BLaER1 (cell line): ENCODE data around the gene CEP63.

ENCODE experiments used
- H3K27ac ChIP-seq: shearing (Covaris generic); formaldehyde crosslinking; 2 replicates; pipeline ENCODE4 v1.8.1; 2022
- H3K27me3 ChIP-seq: shearing (Covaris generic); formaldehyde crosslinking; 2 replicates; pipeline ENCODE4 v1.8.1; 2022
- H3K36me3 ChIP-seq: shearing (Covaris generic); formaldehyde crosslinking; 2 replicates; pipeline ENCODE4 v1.8.1; 2022
- H3K4me1 ChIP-seq: shearing (Covaris generic); formaldehyde crosslinking; 2 replicates; pipeline ENCODE4 v1.8.1; 2022
- H3K4me2 ChIP-seq: shearing (Covaris generic); formaldehyde crosslinking; 2 replicates; pipeline ENCODE4 v1.8.1; 2022
- H3K4me3 ChIP-seq: shearing (Covaris generic); formaldehyde crosslinking; 2 replicates; pipeline ENCODE4 v1.8.1; 2022
- H3K9ac ChIP-seq: shearing (Covaris generic); formaldehyde crosslinking; 2 replicates; pipeline ENCODE4 v1.8.1; 2022
- H3K9me3 ChIP-seq: shearing (Covaris generic); formaldehyde crosslinking; 2 replicates; pipeline ENCODE4 v1.8.1; 2022
- H4K20me1 ChIP-seq: shearing (Covaris generic); formaldehyde crosslinking; 2 replicates; pipeline ENCODE4 v1.8.1; 2022
- Cebpa-rat ChIP-seq: shearing (Covaris generic); IDR thresholded peaks from 2 replicates; pipeline ENCODE4 v1.8.1; 2022

Gene CEP63

GRCh38 chr3:134480546-134480945 is 5.3 kb upstream of the CEP63 start:
- Histone ChIP-seq H3K4me1 (peaks cover 21% of the 10 kb centered on the region), H3K4me3 (no peak overlapping the region), H3K27ac (no peak overlapping the region), H3K9me3 (no peaks in the 10 kb centered on the region), H3K36me3 (peaks cover 68% of the 10 kb centered on the region), H3K27me3 (no peaks in the 10 kb centered on the region), H3K4me2 (no peak overlapping the region), H3K9ac (no peak overlapping the region), H4K20me1 (no peaks in the 10 kb centered on the region)
- TF ChIP-seq Cebpa-rat: no peak

- H3K36me3 ChIP-seq: peaks cover 63% of the 10 kb centered on the region
Measured at GRCh38 chr3:134481166-134481565, 4.7 kb upstream of the CEP63 start.

GRCh38 chr3:134482622-134483021 is 3.2 kb upstream of the CEP63 start:
- TF ChIP-seq Cebpa-rat: peak; percentile 87
- no peak overlapping the region for H3K4me3 ChIP-seq

More at GRCh38 chr3:134481166-134481565, 4.7 kb upstream of the CEP63 start:
- Histone ChIP-seq H4K20me1 (no peaks in the 10 kb centered on the region), H3K27me3 (no peaks in the 10 kb centered on the region), H3K4me3 (no peak overlapping the region), H3K4me1 (peaks cover 21% of the 10 kb centered on the region), H3K9ac (no peak overlapping the region), H3K27ac (no peak overlapping the region), H3K4me2 (no peak overlapping the region), H3K9me3 (no peaks in the 10 kb centered on the region)
- no peak for TF ChIP-seq Cebpa-rat

GRCh38 chr3:134483195-134483900 is 2.5 kb upstream of the CEP63 start:
- Histone ChIP-seq H3K27ac (0 out of 2 replicates have a peak overlapping the region, but pooled peaks have one; percentile 98), H3K4me1 (peaks cover 35% of the 10 kb centered on the region), H3K9me3 (no peaks in the 10 kb centered on the region), H3K4me3 (peak overlapping the region; percentile 91; the same call in 1 of the 2 replicates), H3K9ac (peak overlapping the region; percentile 97), H4K20me1 (no peaks in the 10 kb centered on the region; the same call in 1 of the 2 replicates), H3K27me3 (no peaks in the 10 kb centered on the region), H3K4me2 (peak overlapping the region; percentile 93), H3K36me3 (peaks cover 42% of the 10 kb centered on the region)
- TF ChIP-seq Cebpa-rat: no peak

More at GRCh38 chr3:134482622-134483021, 3.2 kb upstream of the CEP63 start:
- H3K9ac ChIP-seq: no peak overlapping the region
- H3K36me3 ChIP-seq: peaks cover 49% of the 10 kb centered on the region
- H3K27me3 ChIP-seq: no peaks in the 10 kb centered on the region
- H4K20me1 ChIP-seq: no peaks in the 10 kb centered on the region
- no peak overlapping the region for H3K27ac ChIP-seq
- peaks cover 28% of the 10 kb centered on the region for H3K4me1 ChIP-seq
- H3K9me3 ChIP-seq: no peaks in the 10 kb centered on the region
- H3K4me2 ChIP-seq: peak overlapping the region; percentile 93; the same call in 1 of the 2 replicates

- Histone ChIP-seq H4K20me1 (peaks cover 8% of the 10 kb centered on the region; the same call in 1 of the 2 replicates), H3K4me1 (peaks cover 39% of the 10 kb centered on the region), H3K27ac (peak overlapping the region; percentile 98), H3K36me3 (peaks cover 29% of the 10 kb centered on the region), H3K9me3 (no peaks in the 10 kb centered on the region), H3K9ac (peak overlapping the region; percentile 97), H3K27me3 (no peaks in the 10 kb centered on the region), H3K4me3 (peak overlapping the region; percentile 91), H3K4me2 (peak overlapping the region; percentile 93)
- no peak for TF ChIP-seq Cebpa-rat
Measured at GRCh38 chr3:134485075-134485717, 661 bp upstream of the CEP63 start.

- Histone ChIP-seq H3K4me3 (peak overlapping the region; percentile 91), H3K36me3 (peaks cover 15% of the 10 kb centered on the region), H3K9ac (peak overlapping the region; percentile 97), H3K9me3 (no peaks in the 10 kb centered on the region), H3K4me2 (peak overlapping the region; percentile 72), H3K27me3 (no peaks in the 10 kb centered on the region), H4K20me1 (peaks cover 18% of the 10 kb centered on the region; the same call in 1 of the 2 replicates), H3K4me1 (peaks cover 39% of the 10 kb centered on the region), H3K27ac (peak overlapping the region; percentile 98)
- no peak for TF ChIP-seq Cebpa-rat
Measured at GRCh38 chr3:134486577-134487041, 752 bp downstream of the CEP63 start.

- TF ChIP-seq Cebpa-rat: no peak
- Histone ChIP-seq H3K27ac (peak overlapping the region; percentile 98), H3K4me1 (peaks cover 39% of the 10 kb centered on the region), H3K27me3 (no peaks in the 10 kb centered on the region), H3K4me2 (peak overlapping the region; percentile 72), H3K9me3 (no peaks in the 10 kb centered on the region), H3K36me3 (peaks cover 8% of the 10 kb centered on the region), H3K9ac (peak overlapping the region; percentile 97), H3K4me3 (peak overlapping the region; percentile 91), H4K20me1 (peaks cover 26% of the 10 kb centered on the region; the same call in 1 of the 2 replicates)
Measured at GRCh38 chr3:134487406-134487805, 1.5 kb downstream of the CEP63 start.

GRCh38 chr3:134494495-134494894 is 8.6 kb downstream of the CEP63 start:
- H3K9me3 ChIP-seq: peaks cover 22% of the 10 kb centered on the region
- H3K27ac ChIP-seq: no peak overlapping the region
- TF ChIP-seq Cebpa-rat: no peak
- no peaks in the 10 kb centered on the region for H3K4me1 ChIP-seq
- H3K36me3 ChIP-seq: peaks cover 34% of the 10 kb centered on the region
- H3K4me3 ChIP-seq: no peak overlapping the region
- no peak overlapping the region for H3K9ac ChIP-seq
- H4K20me1 ChIP-seq: peaks cover 58% of the 10 kb centered on the region
- no peak overlapping the region for H3K4me2 ChIP-seq
- no peaks in the 10 kb centered on the region for H3K27me3 ChIP-seq

GRCh38 chr3:134495980-134496379 is 10.1 kb downstream of the CEP63 start:
- Histone ChIP-seq H3K4me3 (no peak overlapping the region), H3K4me2 (no peak overlapping the region), H3K9ac (no peak overlapping the region), H3K27ac (no peak overlapping the region), H3K36me3 (peaks cover 48% of the 10 kb centered on the region), H3K27me3 (no peaks in the 10 kb centered on the region), H3K4me1 (no peaks in the 10 kb centered on the region), H4K20me1 (peaks cover 57% of the 10 kb centered on the region), H3K9me3 (peaks cover 37% of the 10 kb centered on the region)
- TF ChIP-seq Cebpa-rat: no peak
